ENCODE measurements around the gene TSPAN4.

TSPAN4 gene

GRCh38 chr11:911890-912219, 69.2 kb downstream of the TSPAN4 start:
- TF ChIP-seq YY1 (IDR thresholded peaks at IDR 0.05; ENCODE audit: insufficient read depth, insufficient read length) = no peak
- TF ChIP-seq ZNF274 (IDR thresholded peaks at IDR 0.05; ENCODE audit: low read depth, low read length) = no peak
- TF ChIP-seq SUZ12 (IDR thresholded peaks at IDR 0.05; ENCODE audit: extremely low read depth, insufficient read depth, insufficient read length) = no peak
- Histone ChIP-seq H3K27me3 (ENCODE audit: insufficient read depth, insufficient read length) (no peaks in the 10 kb centered on the region), H3K36me3 (ENCODE audit: insufficient read depth, insufficient read length, low read length) (peaks cover 25% of the 10 kb centered on the region), H3K9ac (ENCODE audit: insufficient read length, low read depth) (peak overlapping the region; percentile 87), H3K4me3 (ENCODE audit: insufficient read length, low read depth) (peak overlapping the region; percentile 73), H3K4me1 (ENCODE audit: insufficient read depth, insufficient read length) (peaks cover 14% of the 10 kb centered on the region), H3K9me3 (ENCODE audit: insufficient read depth, low read length) (no peaks in the 10 kb centered on the region)
- DNase-seq (ENCODE audit: low read depth, low spot score) = no peak

- Histone ChIP-seq H3K9me3 (ENCODE audit: insufficient read depth, low read length) (no peaks in the 10 kb centered on the region), H3K9ac (ENCODE audit: insufficient read length, low read depth) (no peak overlapping the region), H3K36me3 (ENCODE audit: insufficient read depth, insufficient read length, low read length) (peaks cover 24% of the 10 kb centered on the region), H3K27me3 (ENCODE audit: insufficient read depth, insufficient read length) (no peaks in the 10 kb centered on the region), H3K4me1 (ENCODE audit: insufficient read depth, insufficient read length) (peaks cover 14% of the 10 kb centered on the region), H3K4me3 (ENCODE audit: insufficient read length, low read depth) (no peak overlapping the region)
- no peak for DNase-seq (ENCODE audit: low read depth, low spot score)
- TF ChIP-seq YY1 (IDR thresholded peaks at IDR 0.05; ENCODE audit: insufficient read depth, insufficient read length) (no peak), ZNF274 (IDR thresholded peaks at IDR 0.05; ENCODE audit: low read depth, low read length) (no peak), SUZ12 (IDR thresholded peaks at IDR 0.05; ENCODE audit: extremely low read depth, insufficient read depth, insufficient read length) (no peak)
Measured at GRCh38 chr11:912266-912665, 69.6 kb downstream of the TSPAN4 start.

- TF ChIP-seq YY1 (IDR thresholded peaks at IDR 0.05; ENCODE audit: insufficient read depth, insufficient read length) = no peak
- TF ChIP-seq ZNF274 (IDR thresholded peaks at IDR 0.05; ENCODE audit: low read depth, low read length) = no peak
- TF ChIP-seq SUZ12 (IDR thresholded peaks at IDR 0.05; ENCODE audit: extremely low read depth, insufficient read depth, insufficient read length) = no peak
- no peak overlapping the region for H3K9ac ChIP-seq (ENCODE audit: insufficient read length, low read depth)
- H3K9me3 ChIP-seq (ENCODE audit: insufficient read depth, low read length) = no peaks in the 10 kb centered on the region
- no peaks in the 10 kb centered on the region for H3K27me3 ChIP-seq (ENCODE audit: insufficient read depth, insufficient read length)
- no peak for DNase-seq (ENCODE audit: low read depth, low spot score)
- H3K4me1 ChIP-seq (ENCODE audit: insufficient read depth, insufficient read length) = peaks cover 18% of the 10 kb centered on the region
- H3K4me3 ChIP-seq (ENCODE audit: insufficient read length, low read depth) = no peak overlapping the region
- peaks cover 16% of the 10 kb centered on the region for H3K36me3 ChIP-seq (ENCODE audit: insufficient read depth, insufficient read length, low read length)
Measured at GRCh38 chr11:913043-913442, 70.4 kb downstream of the TSPAN4 start.

- TF ChIP-seq SUZ12 (IDR thresholded peaks at IDR 0.05; ENCODE audit: extremely low read depth, insufficient read depth, insufficient read length) (no peak), YY1 (IDR thresholded peaks at IDR 0.05; ENCODE audit: insufficient read depth, insufficient read length) (no peak), ZNF274 (IDR thresholded peaks at IDR 0.05; ENCODE audit: low read depth, low read length) (no peak)
- no peak for DNase-seq (ENCODE audit: low read depth, low spot score)
- no peaks in the 10 kb centered on the region for H3K27me3 ChIP-seq (ENCODE audit: insufficient read depth, insufficient read length)
- H3K9ac ChIP-seq (ENCODE audit: insufficient read length, low read depth) = peak overlapping the region; percentile 52
- H3K4me3 ChIP-seq (ENCODE audit: insufficient read length, low read depth) = no peak overlapping the region
- peaks cover 4% of the 10 kb centered on the region for H3K36me3 ChIP-seq (ENCODE audit: insufficient read depth, insufficient read length, low read length)
- no peaks in the 10 kb centered on the region for H3K9me3 ChIP-seq (ENCODE audit: insufficient read depth, low read length)
- peaks cover 16% of the 10 kb centered on the region for H3K4me1 ChIP-seq (ENCODE audit: insufficient read depth, insufficient read length)
Measured at GRCh38 chr11:914204-914603, 71.6 kb downstream of the TSPAN4 start.

- TF ChIP-seq ZNF274 (IDR thresholded peaks at IDR 0.05; ENCODE audit: low read depth, low read length) = no peak
- no peak for TF ChIP-seq YY1 (IDR thresholded peaks at IDR 0.05; ENCODE audit: insufficient read depth, insufficient read length)
- no peak for TF ChIP-seq SUZ12 (IDR thresholded peaks at IDR 0.05; ENCODE audit: extremely low read depth, insufficient read depth, insufficient read length)
- Histone ChIP-seq H3K4me1 (ENCODE audit: insufficient read depth, insufficient read length) (peaks cover 12% of the 10 kb centered on the region), H3K9ac (ENCODE audit: insufficient read length, low read depth) (peak overlapping the region; percentile 4), H3K9me3 (ENCODE audit: insufficient read depth, low read length) (no peaks in the 10 kb centered on the region), H3K36me3 (ENCODE audit: insufficient read depth, insufficient read length, low read length) (no peaks in the 10 kb centered on the region), H3K4me3 (ENCODE audit: insufficient read length, low read depth) (no peak overlapping the region), H3K27me3 (ENCODE audit: insufficient read depth, insufficient read length) (no peaks in the 10 kb centered on the region)
- no peak for DNase-seq (ENCODE audit: low read depth, low spot score)
Measured at GRCh38 chr11:914747-915501, 72.3 kb downstream of the TSPAN4 start.

Measured in NT2/D1 (cell line).